Keratinocyte (primary cell): ENCODE results near the gene NODAL. TPM values are rescaled to one million over a fixed set of nuclear protein-coding genes. Genes with fewer than 3 reads are reported as not detected.

Experiments
- DNase-seq: peaks from one replicate; pipeline ENCODE4 v3.0.0-alpha.2; 2011; ENCODE audit warnings: low read depth, missing footprints, low spot score
- FAIRE-seq: peaks from 2 replicates; lab custom pipeline; 2011; peaks lifted over from hg19 to GRCh38; lab: Jason Lieb, UNC
- H2AFZ ChIP-seq: 2 replicates; pipeline ENCODE4 v1.6.0; 2012; ENCODE audit warnings: low read length, control low read depth, inconsistent platforms; ENCODE audit not compliant: control insufficient read depth
- H3K27ac ChIP-seq: 2 replicates; pipeline ENCODE4 v1.5.1; 2011; ENCODE audit warnings: low read length; ENCODE audit not compliant: control insufficient read depth, insufficient read depth
- H3K27me3 ChIP-seq: 3 replicates; pipeline ENCODE4 v1.6.0; 2011; ENCODE audit warnings: low read length; ENCODE audit not compliant: control insufficient read depth, insufficient read depth; ENCODE audit errors: extremely low read depth
- H3K36me3 ChIP-seq, 2 experiments: 2 replicates in 1 of 2; 3 replicates in 1 of 2; pipeline ENCODE4 v1.5.1; 2011; ENCODE audit warnings: low read length in 2 of 2, mild to moderate bottlenecking in 1 of 2; ENCODE audit not compliant: control insufficient read depth in 2 of 2, insufficient read depth in 2 of 2; ENCODE audit errors: extremely low read depth in 1 of 2
- H3K4me1 ChIP-seq: 3 replicates; pipeline ENCODE4 v1.5.1; 2011; ENCODE audit warnings: low read length; ENCODE audit not compliant: control insufficient read depth, insufficient read depth; ENCODE audit errors: extremely low read depth
- H3K4me2 ChIP-seq: 3 replicates; pipeline ENCODE4 v1.6.0; 2011; ENCODE audit warnings: low read depth, low read length; ENCODE audit not compliant: control insufficient read depth, insufficient read depth; ENCODE audit errors: extremely low read depth
- H3K4me3 ChIP-seq, 3 experiments: fragments of 200-600 bp in 1 of 3; sonication (generic) in 1 of 3; 2 replicates in 2 of 3; 3 replicates in 1 of 3; pipeline ENCODE4 v1.5.1; 2011 to 2016; ENCODE audit warnings: low read length in 3 of 3, mild to moderate bottlenecking in 3 of 3, control low read depth in 2 of 3, inconsistent platforms in 1 of 3, low read depth in 1 of 3, mixed read lengths in 1 of 3, mixed run types in 1 of 3, moderate library complexity in 1 of 3; ENCODE audit not compliant: control insufficient read depth in 2 of 3, insufficient read depth in 2 of 3; ENCODE audit errors: extremely low read depth in 1 of 3
- H3K79me2 ChIP-seq: 2 replicates; pipeline ENCODE4 v1.6.0; 2012; ENCODE audit warnings: low read length; ENCODE audit not compliant: control insufficient read depth, insufficient read depth
- H3K9ac ChIP-seq: 3 replicates; pipeline ENCODE4 v1.6.0; 2011; ENCODE audit warnings: low read length; ENCODE audit not compliant: control insufficient read depth, insufficient read depth; ENCODE audit errors: extremely low read depth
- H3K9me1 ChIP-seq: 3 replicates; pipeline ENCODE4 v1.6.0; 2011; ENCODE audit warnings: low read length; ENCODE audit not compliant: control insufficient read depth, insufficient read depth; ENCODE audit errors: extremely low read depth
- H3K9me3 ChIP-seq: 2 replicates; pipeline ENCODE4 v1.5.1; 2012; ENCODE audit warnings: low read depth, low read length; ENCODE audit not compliant: control insufficient read depth
- H4K20me1 ChIP-seq: 3 replicates; pipeline ENCODE4 v1.6.0; 2011; ENCODE audit warnings: low read length; ENCODE audit not compliant: control insufficient read depth, insufficient read depth; ENCODE audit errors: extremely low read depth
- CTCF ChIP-seq, 3 experiments: IDR thresholded peaks in 1 of 3; conservative IDR thresholded peaks in 1 of 3; optimal IDR thresholded peaks in 1 of 3; 2 replicates in 2 of 3; 3 replicates in 1 of 3; pipeline versions ENCODE3 to v1.5.1; 2011; ENCODE audit warnings: low read length in 3 of 3, mild to moderate bottlenecking in 3 of 3, moderate library complexity in 2 of 3, control low read depth in 1 of 3, inconsistent platforms in 1 of 3; ENCODE audit not compliant: insufficient read depth in 2 of 3; ENCODE audit errors: extremely low read depth in 1 of 3
- EZH2 ChIP-seq: IDR thresholded peaks from one replicate; pipeline ENCODE4 v1.6.1; 2012; ENCODE audit warnings: inconsistent platforms, mild to moderate bottlenecking, low read length, moderate library complexity
- dilution Hi-C: fragments of 300-500 bp; cut with MboI; formaldehyde crosslinking; loops from one replicate; pipeline ENCODE4 v1.7.0; 2020; ENCODE audit warnings: low sequenced_read_pairs; ENCODE audit not compliant: extremely low pct_ligation_motif_present
- polyA plus RNA-seq, 5 experiments: library from polyadenylated mRNA; depleted of rRNA in 3 of 5; stranded (reverse) in 3 of 5; stranded (forward) in 1 of 5; unstranded in 1 of 5; fragments of >200 nt; gene quantifications; 1 replicate in 1 of 5; 2 replicates in 3 of 5; 3 replicates in 1 of 5; pipeline versions ENCODE4 v1.2.1 to v1.2.3, GENCODE V29; 2011 to 2012; ENCODE audit warnings: missing spikeins in 2 of 5, low read depth in 1 of 5, low replicate concordance in 1 of 5

Gene NODAL
- polyA plus RNA-seq, 1 donor (not counting 4 experiments of a cell fraction or from before 2014, with no cell fraction given) = 0.46 TPM

- H3K27me3 ChIP-seq = no peaks in the 10 kb centered on the region
- no peaks in the 10 kb centered on the region for H3K9me1 ChIP-seq
- no peak overlapping the region for H3K9ac ChIP-seq
- DNase-seq (no peak), FAIRE-seq (no peak)
- H3K4me2 ChIP-seq = no peak overlapping the region
- no peak overlapping the region for H2AFZ ChIP-seq
- H3K79me2 ChIP-seq = no peaks in the 10 kb centered on the region
- dilution Hi-C loops = no loop called here
- no peak overlapping the region for H3K4me3 ChIP-seq
- H3K4me1 ChIP-seq = peaks cover 5% of the 10 kb centered on the region
- no peak overlapping the region for H3K27ac ChIP-seq
- no peaks in the 10 kb centered on the region for H3K36me3 ChIP-seq
- H3K9me3 ChIP-seq = no peaks in the 10 kb centered on the region
- H4K20me1 ChIP-seq = no peaks in the 10 kb centered on the region
- TF ChIP-seq CTCF (optimal IDR thresholded peaks at IDR 0.05 in 1 of 3, IDR thresholded peaks at IDR 0.05 in 1 of 3, conservative IDR thresholded peaks at IDR 0.05 in 1 of 3; ENCODE audit: extremely low read depth in 1 of 3, insufficient read depth in 2 of 3, low read length in 3 of 3) = no peak
- TF ChIP-seq EZH2 = no peak
These were observed 42.3 kb downstream of the NODAL start for GRCh38 chr10:70399177-70399576.

- Histone ChIP-seq H4K20me1 (no peaks in the 10 kb centered on the region), H3K4me2 (no peak overlapping the region), H3K9ac (no peak overlapping the region), H3K79me2 (no peaks in the 10 kb centered on the region), H3K36me3 (no peaks in the 10 kb centered on the region), H3K4me3 (no peak overlapping the region), H3K4me1 (no peaks in the 10 kb centered on the region), H3K9me3 (no peaks in the 10 kb centered on the region), H2AFZ (no peak overlapping the region), H3K27me3 (no peaks in the 10 kb centered on the region), H3K9me1 (no peaks in the 10 kb centered on the region), H3K27ac (no peak overlapping the region)
- dilution Hi-C loops = no loop called here
- FAIRE-seq (no peak), DNase-seq (no peak)
- no peak for TF ChIP-seq EZH2
These were observed 45.3 kb downstream of the NODAL start for GRCh38 chr10:70396140-70396539.

- DNase-seq (no peak), FAIRE-seq (no peak)
- Histone ChIP-seq H3K9me3 (no peaks in the 10 kb centered on the region), H3K9ac (no peak overlapping the region), H3K27ac (no peak overlapping the region), H3K36me3 (no peaks in the 10 kb centered on the region), H3K27me3 (no peaks in the 10 kb centered on the region), H3K4me1 (no peaks in the 10 kb centered on the region), H3K9me1 (no peaks in the 10 kb centered on the region), H3K4me3 (no peak overlapping the region), H2AFZ (no peak overlapping the region), H3K79me2 (no peaks in the 10 kb centered on the region), H4K20me1 (no peaks in the 10 kb centered on the region), H3K4me2 (no peak overlapping the region)
- dilution Hi-C loops = no loop called here
- TF ChIP-seq EZH2 = no peak
- no peak for TF ChIP-seq CTCF (optimal IDR thresholded peaks at IDR 0.05 in 1 of 3, IDR thresholded peaks at IDR 0.05 in 1 of 3, conservative IDR thresholded peaks at IDR 0.05 in 1 of 3; ENCODE audit: extremely low read depth in 1 of 3, insufficient read depth in 2 of 3, low read length in 3 of 3)
These were observed 49.8 kb downstream of the NODAL start for GRCh38 chr10:70391654-70392053.
